MM.1S (cell line): ENCODE measurements around the gene TAF11L10.
"Not testable (repeated sequence)": the region's sequence is repeated elsewhere in the genome, so short reads cannot be mapped to it uniquely, and the experiment has no call there.

Source experiments
- DNase-seq: peaks from one replicate; pipeline ENCODE4 v3.0.0-alpha.2; 2015
- H2AFZ ChIP-seq: fragments of 300-600 bp; sonication (generic); 2 replicates; pipeline ENCODE4 v1.6.0; 2016; ENCODE audit warnings: antibody characterized with exemption, low read length
- H3F3A ChIP-seq: fragments of 300-600 bp; sonication (generic); 2 replicates; pipeline ENCODE4 v1.6.1; 2016; ENCODE audit warnings: mild to moderate bottlenecking, antibody characterized with exemption, low read length, moderate library complexity, mixed read lengths; ENCODE audit not compliant: insufficient read depth
- H3K27ac ChIP-seq: fragments of 300-600 bp; sonication (generic); 2 replicates; pipeline ENCODE4 v1.5.1; 2016; ENCODE audit warnings: mild to moderate bottlenecking, low read length
- H3K27me3 ChIP-seq: fragments of 300-600 bp; sonication (generic); replicated peaks from 2 replicates; pipeline ENCODE4 v1.6.0; 2016; ENCODE audit warnings: low read length; ENCODE audit not compliant: insufficient read depth
- H3K36me3 ChIP-seq: fragments of 300-600 bp; sonication (generic); replicated peaks from 2 replicates; pipeline ENCODE4 v1.6.1; 2016; ENCODE audit warnings: mild to moderate bottlenecking, low read length, mixed read lengths; ENCODE audit not compliant: insufficient read depth
- H3K4me1 ChIP-seq: fragments of 300-600 bp; sonication (generic); 2 replicates; pipeline ENCODE4 v1.6.1; 2016; ENCODE audit warnings: low read length, mixed read lengths
- H3K4me2 ChIP-seq: fragments of 300-600 bp; sonication (generic); 2 replicates; pipeline ENCODE4 v1.6.0; 2016; ENCODE audit warnings: low read depth, low read length
- H3K4me3 ChIP-seq: fragments of 300-600 bp; sonication (generic); 2 replicates; pipeline ENCODE4 v1.5.1; 2016; ENCODE audit warnings: low read length, mixed read lengths
- H3K79me2 ChIP-seq: fragments of 300-600 bp; sonication (generic); 2 replicates; pipeline ENCODE4 v1.6.1; 2016; ENCODE audit warnings: mixed run types, low read length, mixed read lengths
- H3K9ac ChIP-seq: fragments of 300-600 bp; sonication (generic); 2 replicates; pipeline ENCODE4 v1.6.1; 2016; ENCODE audit warnings: low read length, mixed read lengths
- H3K9me2 ChIP-seq: fragments of 300-600 bp; sonication (generic); replicated peaks from 2 replicates; pipeline ENCODE4 v1.6.1; 2016; ENCODE audit warnings: mild to moderate bottlenecking, low read length, mixed read lengths; ENCODE audit not compliant: insufficient read depth
- H3K9me3 ChIP-seq: fragments of 300-600 bp; sonication (generic); replicated peaks from 2 replicates; pipeline ENCODE4 v1.6.1; 2016; ENCODE audit warnings: mild to moderate bottlenecking, low read length, mixed read lengths; ENCODE audit not compliant: insufficient read depth
- H4K20me1 ChIP-seq: fragments of 300-600 bp; sonication (generic); 2 replicates; pipeline ENCODE4 v1.6.1; 2016; ENCODE audit warnings: mild to moderate bottlenecking, low read length, moderate library complexity, mixed read lengths; ENCODE audit not compliant: insufficient read depth
- EZH2 ChIP-seq: fragments of 300-600 bp; sonication (generic); optimal IDR thresholded peaks from 2 replicates; pipeline ENCODE3; 2017; ENCODE audit warnings: low read depth, mild to moderate bottlenecking, antibody characterized with exemption, low read length, mixed read lengths
- EZH2phosphoT487 ChIP-seq: fragments of 300-600 bp; sonication (generic); IDR thresholded peaks from 2 replicates; pipeline ENCODE4 v1.6.1; 2018; ENCODE audit warnings: antibody characterized with exemption, low read length
- TF ChIP-seq, protein P1 (sequence below): fragments of 300-600 bp; sonication (generic); IDR thresholded peaks from 2 replicates; pipeline ENCODE4 v1.5.1; 2016; ENCODE audit warnings: antibody characterized with exemption, low read length, mixed read lengths

The TAF11L10 gene

GRCh38 chr5:17604951-17605350, 7.3 kb upstream of the TAF11L10 start:
- TF ChIP-seq EZH2 (no peak), EZH2phosphoT487 (no peak)
- TF ChIP-seq, protein P1, sequence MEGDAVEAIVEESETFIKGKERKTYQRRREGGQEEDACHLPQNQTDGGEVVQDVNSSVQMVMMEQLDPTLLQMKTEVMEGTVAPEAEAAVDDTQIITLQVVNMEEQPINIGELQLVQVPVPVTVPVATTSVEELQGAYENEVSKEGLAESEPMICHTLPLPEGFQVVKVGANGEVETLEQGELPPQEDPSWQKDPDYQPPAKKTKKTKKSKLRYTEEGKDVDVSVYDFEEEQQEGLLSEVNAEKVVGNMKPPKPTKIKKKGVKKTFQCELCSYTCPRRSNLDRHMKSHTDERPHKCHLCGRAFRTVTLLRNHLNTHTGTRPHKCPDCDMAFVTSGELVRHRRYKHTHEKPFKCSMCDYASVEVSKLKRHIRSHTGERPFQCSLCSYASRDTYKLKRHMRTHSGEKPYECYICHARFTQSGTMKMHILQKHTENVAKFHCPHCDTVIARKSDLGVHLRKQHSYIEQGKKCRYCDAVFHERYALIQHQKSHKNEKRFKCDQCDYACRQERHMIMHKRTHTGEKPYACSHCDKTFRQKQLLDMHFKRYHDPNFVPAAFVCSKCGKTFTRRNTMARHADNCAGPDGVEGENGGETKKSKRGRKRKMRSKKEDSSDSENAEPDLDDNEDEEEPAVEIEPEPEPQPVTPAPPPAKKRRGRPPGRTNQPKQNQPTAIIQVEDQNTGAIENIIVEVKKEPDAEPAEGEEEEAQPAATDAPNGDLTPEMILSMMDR = no peak
- DNase-seq = no peak
- Histone ChIP-seq H3K27me3 (no peaks in the 10 kb centered on the region), H3F3A (no peaks in the 10 kb centered on the region), H3K4me3 (no peak overlapping the region), H4K20me1 (no peaks in the 10 kb centered on the region), H3K9me3 (no peaks in the 10 kb centered on the region), H2AFZ (no peak overlapping the region), H3K27ac (no peak overlapping the region), H3K9me2 (no peaks in the 10 kb centered on the region), H3K36me3 (no peaks in the 10 kb centered on the region), H3K9ac (no peak overlapping the region), H3K79me2 (no peaks in the 10 kb centered on the region), H3K4me2 (no peak overlapping the region), H3K4me1 (no peaks in the 10 kb centered on the region)

DNA sequence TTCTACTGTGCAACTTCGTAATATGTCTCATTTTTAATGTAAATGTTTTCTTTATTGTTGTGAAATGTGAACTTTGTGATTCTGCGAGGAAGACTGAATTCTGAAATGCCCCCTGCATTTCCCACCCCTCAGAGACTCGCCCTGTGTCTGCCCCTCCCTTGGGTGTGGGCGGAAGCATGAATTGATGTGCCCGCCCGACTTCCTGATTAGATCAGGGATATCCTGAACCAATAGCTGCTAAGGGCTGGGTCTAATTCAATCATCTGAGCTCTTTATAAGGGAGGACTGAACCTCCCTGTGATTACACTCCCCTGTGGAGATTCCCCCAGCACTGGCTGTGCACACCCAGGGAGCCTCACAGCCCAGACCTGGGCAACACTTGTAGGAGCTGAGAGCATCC, 6.3 kb upstream of the TAF11L10 start, which contains the start of gene TAF11L11:
Gene TAF11L11, plus strand, starts transcription at position 304 of the 400 bp plus-strand sequence.
- H3K4me3 ChIP-seq, H4K20me1 ChIP-seq, H3K36me3 ChIP-seq, H3K9me3 ChIP-seq, H2AFZ ChIP-seq, H3K27ac ChIP-seq, H3K4me1 ChIP-seq, H3K9me2 ChIP-seq, H3K79me2 ChIP-seq, H3K4me2 ChIP-seq, H3K27me3 ChIP-seq, H3K9ac ChIP-seq, DNase-seq, H3F3A ChIP-seq: not testable (repeated sequence)

GRCh38 chr5:17594255-17594654, 3.4 kb downstream of the TAF11L10 start, which contains the start of gene TAF11L9:
TAF11L9 (minus strand) TSS chr5:17594394.
- H3K27me3 ChIP-seq, H3K36me3 ChIP-seq, H3F3A ChIP-seq, H3K27ac ChIP-seq, H3K9me3 ChIP-seq, H3K9ac ChIP-seq, H3K4me1 ChIP-seq, H3K79me2 ChIP-seq, H2AFZ ChIP-seq, DNase-seq, H3K4me2 ChIP-seq, H4K20me1 ChIP-seq, H3K9me2 ChIP-seq, H3K4me3 ChIP-seq: not testable (repeated sequence)

- not testable (repeated sequence) for H3K79me2 ChIP-seq, H3K4me1 ChIP-seq
These were observed 6.8 kb downstream of the TAF11L10 start, which contains the start of gene TAF11L8 for GRCh38 chr5:17590860-17591259. TAF11L8 (minus strand) TSS chr5:17590960.

DNA sequence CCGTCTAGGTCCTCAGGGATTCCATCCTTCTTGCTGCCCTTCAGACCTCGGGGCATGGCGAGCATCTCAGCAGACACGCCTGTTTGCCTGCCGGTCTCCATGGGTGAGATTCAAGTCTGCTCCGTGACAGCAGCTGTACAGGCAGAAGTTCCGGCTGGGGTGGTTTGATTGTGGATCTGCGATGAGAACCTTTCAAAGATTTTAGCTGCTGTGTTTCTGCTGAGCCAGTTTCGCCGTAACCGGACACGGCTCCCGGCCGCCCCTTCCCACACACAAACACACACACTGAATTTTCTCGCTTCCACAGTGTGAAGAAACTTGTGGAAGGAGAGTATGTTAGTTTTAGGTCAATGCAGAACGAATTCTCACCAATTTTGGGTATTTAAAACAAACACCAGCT, 12.0 kb downstream of the TAF11L10 start, which contains the start of gene TAF11L7:
Gene TAF11L7, minus strand, starts transcription at position 101 of the 400 bp plus-strand sequence.
- H3K4me1 ChIP-seq, H3K4me2 ChIP-seq, H3K9me2 ChIP-seq, H3K27ac ChIP-seq, H3K27me3 ChIP-seq, H3K36me3 ChIP-seq, H2AFZ ChIP-seq, H3K9me3 ChIP-seq, DNase-seq, H3K9ac ChIP-seq, H3K4me3 ChIP-seq, H4K20me1 ChIP-seq, H3K79me2 ChIP-seq, H3F3A ChIP-seq: not testable (repeated sequence)

More at GRCh38 chr5:17590860-17591259, 6.8 kb downstream of the TAF11L10 start, which contains the start of gene TAF11L8:
- not testable (repeated sequence) for H3F3A ChIP-seq, H4K20me1 ChIP-seq, H2AFZ ChIP-seq, DNase-seq, H3K27ac ChIP-seq, H3K27me3 ChIP-seq, H3K9me3 ChIP-seq, H3K9ac ChIP-seq, H3K4me2 ChIP-seq, H3K9me2 ChIP-seq, H3K4me3 ChIP-seq, H3K36me3 ChIP-seq
